NCI-H69 (cell line): Measurements from ENCODE around the gene SRF.
"Not testable (repeated sequence)": the region's sequence is repeated elsewhere in the genome, so short reads cannot be mapped to it uniquely, and the experiment has no call there.

ENCODE experiments used
- DNase-seq: peaks from one replicate; lab custom pipeline; 2025; lab: John Stamatoyannopoulos, UW

SRF gene

DNA sequence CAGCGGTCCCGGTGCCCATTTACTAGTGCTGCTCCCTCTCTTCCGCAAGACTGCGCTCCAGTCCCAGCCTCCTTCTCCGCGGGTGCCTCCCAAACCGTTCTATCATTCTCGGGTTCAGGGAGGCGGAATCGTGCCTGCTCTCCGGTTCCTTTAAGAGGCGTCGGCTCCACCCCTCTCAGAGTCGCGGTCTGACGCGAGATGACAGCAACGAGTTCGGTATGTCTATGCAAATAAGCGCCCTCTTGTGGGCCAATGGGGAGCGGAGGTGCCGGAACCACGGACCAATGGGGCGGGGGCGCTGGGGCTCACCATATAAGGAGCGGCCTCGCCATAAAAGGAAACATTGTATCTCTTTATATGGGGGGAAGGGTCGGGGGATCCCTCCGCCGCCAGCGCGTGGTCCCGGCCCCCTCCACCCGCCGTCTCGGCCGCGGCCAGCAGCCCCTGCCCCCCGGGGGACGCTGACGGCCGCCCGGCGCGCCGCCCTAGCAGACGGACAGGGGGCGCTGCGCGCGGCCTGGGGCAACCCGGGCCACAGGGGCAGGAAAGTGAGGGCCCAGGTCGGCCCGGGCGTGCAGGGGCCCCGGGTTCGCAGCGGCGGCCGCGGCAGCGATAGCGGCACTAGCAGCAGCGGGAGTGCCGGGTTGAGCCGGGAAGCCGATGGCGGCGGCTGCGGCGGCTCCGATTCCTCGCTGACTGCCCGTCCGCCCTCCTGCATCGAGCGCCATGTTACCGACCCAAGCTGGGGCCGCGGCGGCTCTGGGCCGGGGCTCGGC, at the start of gene SRF:
Gene SRF, plus strand, starts transcription at position 339 of the 776 bp plus-strand sequence. Its CDS starts 388 bp downstream, at position 727.
- DNase-seq = peak; percentile 100

GRCh38 chr6:43122146-43122545, 48.9 kb upstream of the SRF start:
- peak; percentile 26 for DNase-seq

- DNase-seq = peak; percentile 96
Measured at GRCh38 chr6:43123461-43124314, 47.4 kb upstream of the SRF start.

- peak; percentile 81 for DNase-seq
Measured at GRCh38 chr6:43124481-43124880, 46.6 kb upstream of the SRF start.

- DNase-seq = no peak
Measured at GRCh38 chr6:43125119-43125518, 46.0 kb upstream of the SRF start.

GRCh38 chr6:43125555-43125954, 45.5 kb upstream of the SRF start:
- DNase-seq = peak; percentile 55

GRCh38 chr6:43127180-43127579, 43.9 kb upstream of the SRF start:
- peak; percentile 85 for DNase-seq

DNA sequence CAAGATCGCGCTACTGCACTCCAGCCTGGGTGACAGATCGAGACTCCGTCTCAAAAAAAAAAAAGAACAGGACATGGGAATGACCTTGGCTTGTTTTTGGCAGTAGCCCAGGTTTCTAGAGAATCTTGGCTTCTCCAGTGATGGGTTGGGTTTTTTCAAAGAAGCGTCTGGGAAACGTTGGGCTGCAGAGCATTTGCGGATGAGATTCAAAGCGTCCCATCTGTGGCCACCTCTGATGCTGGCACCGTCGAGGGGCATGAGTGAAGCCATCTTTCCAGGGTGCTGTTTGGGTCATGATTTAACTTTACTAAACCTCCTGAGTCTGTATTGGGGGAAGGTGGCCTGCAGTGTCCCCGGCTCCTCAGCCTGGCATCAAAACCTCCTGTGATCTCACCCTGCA, 43.2 kb upstream of the SRF start:
- peak; percentile 47 for DNase-seq

DNA sequence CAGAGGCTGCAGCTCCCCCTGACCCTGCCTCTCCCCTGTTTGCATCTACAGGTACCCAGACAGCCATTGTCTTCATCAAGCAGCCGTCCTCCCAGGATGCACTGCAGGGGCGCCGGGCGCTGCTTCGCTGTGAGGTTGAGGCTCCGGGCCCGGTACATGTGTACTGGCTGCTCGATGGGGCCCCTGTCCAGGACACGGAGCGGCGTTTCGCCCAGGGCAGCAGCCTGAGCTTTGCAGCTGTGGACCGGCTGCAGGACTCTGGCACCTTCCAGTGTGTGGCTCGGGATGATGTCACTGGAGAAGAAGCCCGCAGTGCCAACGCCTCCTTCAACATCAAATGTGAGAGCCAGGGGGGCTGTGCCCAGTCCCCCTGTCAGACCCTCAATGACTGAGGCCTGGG, 42.1 kb upstream of the SRF start:
- no peak for DNase-seq

DNA sequence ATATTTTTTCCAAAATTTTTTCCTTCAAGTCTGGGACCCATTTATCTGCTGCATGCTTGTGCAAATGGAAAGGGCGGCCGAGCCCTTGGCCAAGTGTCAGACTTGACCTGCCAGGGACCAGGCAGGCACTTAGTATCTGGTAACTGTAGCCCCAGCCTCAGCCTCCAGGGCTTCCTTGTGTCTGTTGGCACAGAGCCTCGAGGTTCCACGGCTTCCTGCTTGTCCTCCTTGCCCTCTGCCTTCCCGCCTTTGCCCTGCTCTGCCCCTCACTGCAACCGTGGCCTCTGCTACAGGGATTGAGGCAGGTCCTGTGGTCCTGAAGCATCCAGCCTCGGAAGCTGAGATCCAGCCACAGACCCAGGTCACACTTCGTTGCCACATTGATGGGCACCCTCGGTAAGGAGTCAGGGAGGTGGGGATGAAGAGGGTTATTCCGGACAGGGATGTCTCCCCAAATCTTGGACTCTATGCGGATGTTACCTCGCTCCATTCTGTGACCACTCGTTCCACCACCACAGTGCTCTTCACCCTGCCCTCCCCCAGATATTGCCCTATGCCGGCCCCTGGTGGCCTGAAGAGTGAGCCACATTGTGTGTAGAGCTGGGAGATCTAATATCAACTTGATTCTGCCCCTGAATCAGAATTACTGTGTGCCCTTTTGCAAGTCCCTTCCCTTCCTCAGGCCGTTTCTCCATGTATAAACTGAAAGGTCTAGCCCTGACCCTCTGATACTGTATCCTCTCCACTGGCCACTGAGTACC, 41.5 kb upstream of the SRF start:
- peak; percentile 45 for DNase-seq

- DNase-seq = no peak
Measured at GRCh38 chr6:43130429-43130828, 40.6 kb upstream of the SRF start.

GRCh38 chr6:43131379-43131778, 39.7 kb upstream of the SRF start:
- DNase-seq = not testable (repeated sequence)

- no peak for DNase-seq
Measured at GRCh38 chr6:43138267-43138666, 32.8 kb upstream of the SRF start.

- not testable (repeated sequence) for DNase-seq
Measured at GRCh38 chr6:43139973-43140372, 31.1 kb upstream of the SRF start.

DNA sequence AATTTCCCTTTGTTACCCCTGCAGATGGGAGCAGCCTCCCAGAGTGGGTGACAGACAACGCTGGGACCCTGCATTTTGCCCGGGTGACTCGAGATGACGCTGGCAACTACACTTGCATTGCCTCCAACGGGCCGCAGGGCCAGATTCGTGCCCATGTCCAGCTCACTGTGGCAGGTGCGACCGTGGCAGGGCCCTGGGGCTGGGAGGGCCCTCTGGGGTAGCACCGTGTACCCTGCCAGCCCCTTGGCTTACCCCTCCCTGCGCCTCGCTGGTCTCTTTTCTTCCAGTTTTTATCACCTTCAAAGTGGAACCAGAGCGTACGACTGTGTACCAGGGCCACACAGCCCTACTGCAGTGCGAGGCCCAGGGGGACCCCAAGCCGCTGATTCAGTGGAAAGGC, 29.4 kb upstream of the SRF start:
- no peak for DNase-seq

DNA sequence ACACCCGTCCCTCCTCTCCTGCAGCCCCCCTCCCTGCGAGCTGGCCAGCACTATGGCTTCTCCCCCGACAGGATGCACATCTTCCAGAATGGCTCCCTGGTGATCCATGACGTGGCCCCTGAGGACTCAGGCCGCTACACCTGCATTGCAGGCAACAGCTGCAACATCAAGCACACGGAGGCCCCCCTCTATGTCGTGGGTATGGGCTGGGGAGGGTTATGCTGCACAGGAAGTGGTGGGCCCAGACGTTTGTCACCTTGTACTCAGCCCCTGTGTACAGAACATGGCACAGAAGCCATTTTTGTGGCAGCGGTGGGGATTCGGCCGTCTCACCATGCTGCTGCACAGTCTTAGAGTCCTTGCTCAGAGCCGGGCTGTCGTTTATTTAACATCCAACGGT, 29.0 kb upstream of the SRF start:
- no peak for DNase-seq

GRCh38 chr6:43143235-43144128, 27.6 kb upstream of the SRF start:
- peak; percentile 92 for DNase-seq

DNA sequence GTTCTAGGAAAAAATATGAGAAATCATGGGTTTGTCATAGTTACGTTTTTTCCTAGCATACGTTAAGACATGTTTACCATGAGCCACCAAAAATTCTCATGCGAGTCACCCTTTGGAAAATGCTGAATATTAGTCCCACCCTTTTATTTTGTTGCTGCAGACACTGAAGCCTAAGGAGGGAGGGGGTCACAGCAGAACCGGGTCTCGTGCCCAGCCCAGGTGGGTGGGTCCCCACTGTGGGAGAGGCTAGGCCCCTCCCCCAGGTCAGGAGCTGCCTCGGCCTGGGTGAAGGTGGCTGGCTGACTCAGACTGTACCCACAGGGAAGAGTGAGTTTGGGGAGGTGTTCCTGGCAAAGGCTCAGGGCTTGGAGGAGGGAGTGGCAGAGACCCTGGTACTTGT, 26.2 kb upstream of the SRF start:
- DNase-seq = no peak

GRCh38 chr6:43146261-43146660, 24.8 kb upstream of the SRF start:
- no peak for DNase-seq

DNA sequence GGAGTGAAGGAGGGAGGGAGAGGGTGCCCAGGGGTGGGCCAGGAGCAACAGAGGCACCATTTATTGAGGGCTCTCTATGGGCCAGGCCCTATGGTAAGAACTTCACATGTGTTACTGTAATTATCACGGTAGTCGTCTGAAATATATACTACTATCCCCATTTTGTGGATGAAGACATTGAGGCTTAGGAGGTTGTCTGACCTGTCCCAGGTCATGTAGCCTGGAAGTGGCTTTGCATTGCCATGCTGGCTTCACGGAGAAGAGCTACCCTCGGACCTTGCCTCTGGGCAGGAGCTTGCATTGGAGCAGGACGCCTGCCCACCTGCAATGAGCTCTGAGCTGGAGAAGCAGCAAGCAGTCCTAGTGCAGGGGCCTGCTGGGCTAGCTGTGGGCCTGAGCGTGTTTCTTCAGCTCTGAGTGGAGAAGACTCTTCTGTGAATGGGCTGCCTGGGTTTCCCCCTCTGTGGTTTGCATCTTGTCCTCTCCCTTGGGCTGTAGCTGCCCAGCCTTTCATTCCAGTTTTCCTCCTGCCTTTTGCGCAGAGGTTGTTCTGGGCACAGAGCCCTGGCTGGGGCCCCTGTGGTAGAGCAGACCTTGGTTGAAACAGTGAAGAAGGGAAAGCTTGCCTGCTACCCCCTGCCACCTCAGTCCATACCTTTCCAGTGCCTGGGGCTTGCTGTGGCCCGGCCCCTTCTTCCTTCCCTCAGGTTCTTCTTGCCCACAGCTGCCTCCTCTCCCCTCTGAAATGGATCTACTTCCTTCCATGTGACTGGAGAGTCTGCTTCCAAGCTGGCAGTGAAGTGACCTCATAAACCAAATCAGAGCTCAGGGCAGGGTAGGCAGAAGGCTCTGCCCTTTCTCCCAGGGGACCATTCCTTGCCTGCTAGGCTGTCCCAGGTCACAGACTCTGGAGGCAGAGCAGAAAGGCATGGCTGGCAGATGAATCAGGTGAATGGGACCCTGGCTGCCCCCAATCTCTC, 24.1 kb upstream of the SRF start:
- no peak for DNase-seq
